SJCRH30 (cell line): ENCODE data around the gene RPTOR. TPM values are rescaled to one million over a fixed set of nuclear protein-coding genes. Genes with fewer than 3 reads are reported as not detected.
A peak's percentile ranks its signal among the peaks of the same experiment; 100 is the strongest.
"Not testable (repeated sequence)": the region's sequence is repeated elsewhere in the genome, so short reads cannot be mapped to it uniquely, and the experiment has no call there.

Source experiments
- DNase-seq, 2 experiments: peaks; one replicate each; pipeline ENCODE4 v3.0.0-alpha.2; 2015 to 2020
- H3K27ac ChIP-seq: fragments of 250-450 bp; sonication (Bioruptor Pico); 2 replicates; pipeline ENCODE4 v1.5.1; 2020; ENCODE audit warnings: mild to moderate bottlenecking, moderate library complexity
- H3K27me3 ChIP-seq: fragments of 250-450 bp; sonication (Bioruptor Pico); 2 replicates; pipeline ENCODE4 v1.5.1; 2020; ENCODE audit warnings: mild to moderate bottlenecking, moderate library complexity
- H3K36me3 ChIP-seq: fragments of 250-450 bp; sonication (Bioruptor Pico); 2 replicates; pipeline ENCODE4 v1.5.1; 2020; ENCODE audit warnings: mild to moderate bottlenecking, moderate library complexity
- H3K4me1 ChIP-seq: fragments of 250-450 bp; sonication (Bioruptor Pico); 2 replicates; pipeline ENCODE4 v1.5.1; 2020; ENCODE audit warnings: mild to moderate bottlenecking, moderate library complexity
- H3K4me3 ChIP-seq: fragments of 250-450 bp; sonication (Bioruptor Pico); 2 replicates; pipeline ENCODE4 v1.5.1; 2020; ENCODE audit warnings: mild to moderate bottlenecking, moderate library complexity
- H3K9me3 ChIP-seq: fragments of 250-450 bp; sonication (Bioruptor Pico); replicated peaks from 2 replicates; pipeline ENCODE4 v1.5.1; 2020; ENCODE audit warnings: mild to moderate bottlenecking, moderate library complexity
- total RNA-seq: library from RNA; depleted of rRNA; stranded (reverse); fragments of >200 nt; shearing (Covaris generic); gene quantifications from 2 replicates; pipeline ENCODE4 v1.2.3, GENCODE V29; 2014

The RPTOR gene
- total RNA-seq, 1 experiment from 2014 or later = 43.6 TPM

- Histone ChIP-seq H3K9me3 (no peaks in the 10 kb centered on the region), H3K4me1 (peaks cover 49% of the 10 kb centered on the region), H3K4me3 (no peak overlapping the region), H3K27ac (no peak overlapping the region; the same call in 1 of the 2 replicates), H3K27me3 (no peaks in the 10 kb centered on the region), H3K36me3 (peaks cover 2% of the 10 kb centered on the region; the same call in 1 of the 2 replicates)
- DNase-seq = no peak
These were observed 249.2 kb downstream of the RPTOR start for GRCh38 chr17:80793851-80794267.

- H3K27ac ChIP-seq = peak overlapping the region; percentile 26
- peaks cover 43% of the 10 kb centered on the region for H3K4me1 ChIP-seq
These were observed 249.8 kb downstream of the RPTOR start for GRCh38 chr17:80794281-80795089.

GRCh38 chr17:80795090-80795580 is 250.5 kb downstream of the RPTOR start:
- peaks cover 2% of the 10 kb centered on the region; the same call in 1 of the 2 replicates for H3K36me3 ChIP-seq
- H3K4me1 ChIP-seq = peaks cover 37% of the 10 kb centered on the region
- peak overlapping the region; percentile 26 for H3K27ac ChIP-seq
- peak overlapping the region; percentile 9 for H3K4me3 ChIP-seq
- no peaks in the 10 kb centered on the region for H3K9me3 ChIP-seq
- no peaks in the 10 kb centered on the region for H3K27me3 ChIP-seq
- peak; percentile 50 to 70 for DNase-seq

More at GRCh38 chr17:80794281-80795089, 249.8 kb downstream of the RPTOR start:
- peak overlapping the region; percentile 9 for H3K4me3 ChIP-seq
- H3K9me3 ChIP-seq = no peaks in the 10 kb centered on the region
- H3K36me3 ChIP-seq = peaks cover 2% of the 10 kb centered on the region; the same call in 1 of the 2 replicates
- DNase-seq = peak; percentile 73 to 83
- H3K27me3 ChIP-seq = no peaks in the 10 kb centered on the region

GRCh38 chr17:80795754-80796153 is 251.1 kb downstream of the RPTOR start:
- DNase-seq = peak; percentile 75 to 76
- H3K36me3 ChIP-seq = peaks cover 2% of the 10 kb centered on the region; the same call in 1 of the 2 replicates
- H3K4me1 ChIP-seq = peaks cover 36% of the 10 kb centered on the region
- no peaks in the 10 kb centered on the region for H3K27me3 ChIP-seq
- no peaks in the 10 kb centered on the region for H3K9me3 ChIP-seq
- H3K27ac ChIP-seq = peak overlapping the region; percentile 26; the same call in 1 of the 2 replicates
- H3K4me3 ChIP-seq = peak overlapping the region; percentile 9

GRCh38 chr17:80796430-80796861 is 251.8 kb downstream of the RPTOR start:
- DNase-seq = no peak
- H3K9me3 ChIP-seq = no peaks in the 10 kb centered on the region
- H3K4me1 ChIP-seq = peaks cover 35% of the 10 kb centered on the region
- H3K27me3 ChIP-seq = no peaks in the 10 kb centered on the region
- H3K4me3 ChIP-seq = no peak overlapping the region
- H3K27ac ChIP-seq = no peak overlapping the region
- peaks cover 2% of the 10 kb centered on the region; the same call in 1 of the 2 replicates for H3K36me3 ChIP-seq

GRCh38 chr17:80797222-80797621 is 252.6 kb downstream of the RPTOR start:
- not testable (repeated sequence) for H3K27me3 ChIP-seq, H3K27ac ChIP-seq, H3K9me3 ChIP-seq, H3K36me3 ChIP-seq, H3K4me3 ChIP-seq, DNase-seq
- H3K4me1 ChIP-seq = peaks cover 27% of the 10 kb centered on the region

- H3K27ac ChIP-seq = no peak overlapping the region
- H3K9me3 ChIP-seq = no peaks in the 10 kb centered on the region
- peak in 1 of 2 experiments; percentile 10 for DNase-seq
- peaks cover 25% of the 10 kb centered on the region for H3K4me1 ChIP-seq
- no peak overlapping the region for H3K4me3 ChIP-seq
- H3K36me3 ChIP-seq = peaks cover 2% of the 10 kb centered on the region; the same call in 1 of the 2 replicates
- no peaks in the 10 kb centered on the region for H3K27me3 ChIP-seq
These were observed 253.3 kb downstream of the RPTOR start for GRCh38 chr17:80797741-80798594.

- H3K9me3 ChIP-seq = no peaks in the 10 kb centered on the region
- no peaks in the 10 kb centered on the region for H3K27me3 ChIP-seq
- H3K4me3 ChIP-seq = no peak overlapping the region
- peaks cover 21% of the 10 kb centered on the region for H3K4me1 ChIP-seq
- H3K36me3 ChIP-seq = peaks cover 2% of the 10 kb centered on the region; the same call in 1 of the 2 replicates
- no peak for DNase-seq
- no peak overlapping the region for H3K27ac ChIP-seq
These were observed 254.2 kb downstream of the RPTOR start for GRCh38 chr17:80798595-80799537.

GRCh38 chr17:80799538-80800480 is 255.2 kb downstream of the RPTOR start:
- Histone ChIP-seq H3K4me3 (no peak overlapping the region), H3K4me1 (peaks cover 17% of the 10 kb centered on the region), H3K36me3 (peaks cover 2% of the 10 kb centered on the region; the same call in 1 of the 2 replicates), H3K27me3 (no peaks in the 10 kb centered on the region), H3K9me3 (no peaks in the 10 kb centered on the region), H3K27ac (no peak overlapping the region)
- no peak for DNase-seq

- Histone ChIP-seq H3K4me3 (no peak overlapping the region), H3K9me3 (0 out of 2 replicates have a peak, but pooled peaks cover under 1% of the 10 kb centered on the region), H3K4me1 (peaks cover 23% of the 10 kb centered on the region), H3K27ac (no peak overlapping the region), H3K27me3 (no peaks in the 10 kb centered on the region), H3K36me3 (peaks cover 2% of the 10 kb centered on the region; the same call in 1 of the 2 replicates)
- no peak for DNase-seq
These were observed 256.1 kb downstream of the RPTOR start for GRCh38 chr17:80800481-80801391.

- Histone ChIP-seq H3K4me1 (peaks cover 16% of the 10 kb centered on the region), H3K36me3 (peaks cover 6% of the 10 kb centered on the region; the same call in 1 of the 2 replicates), H3K27ac (no peak overlapping the region), H3K9me3 (peaks cover 20% of the 10 kb centered on the region), H3K27me3 (no peaks in the 10 kb centered on the region), H3K4me3 (no peak overlapping the region)
- no peak for DNase-seq
These were observed 258.2 kb downstream of the RPTOR start for GRCh38 chr17:80802626-80803450.
